GM19324 (cell line): ENCODE measurements around the gene SAC3D1.

Experiments
- ATAC-seq: cut with Tn5 transposase; IDR thresholded peaks from one replicate; pipeline ENCODE4 v1.9.1; 2021; ENCODE audit warnings: mild to moderate bottlenecking, moderate library complexity; ENCODE audit not compliant: unreplicated experiment, low FRiP score

Gene SAC3D1

DNA sequence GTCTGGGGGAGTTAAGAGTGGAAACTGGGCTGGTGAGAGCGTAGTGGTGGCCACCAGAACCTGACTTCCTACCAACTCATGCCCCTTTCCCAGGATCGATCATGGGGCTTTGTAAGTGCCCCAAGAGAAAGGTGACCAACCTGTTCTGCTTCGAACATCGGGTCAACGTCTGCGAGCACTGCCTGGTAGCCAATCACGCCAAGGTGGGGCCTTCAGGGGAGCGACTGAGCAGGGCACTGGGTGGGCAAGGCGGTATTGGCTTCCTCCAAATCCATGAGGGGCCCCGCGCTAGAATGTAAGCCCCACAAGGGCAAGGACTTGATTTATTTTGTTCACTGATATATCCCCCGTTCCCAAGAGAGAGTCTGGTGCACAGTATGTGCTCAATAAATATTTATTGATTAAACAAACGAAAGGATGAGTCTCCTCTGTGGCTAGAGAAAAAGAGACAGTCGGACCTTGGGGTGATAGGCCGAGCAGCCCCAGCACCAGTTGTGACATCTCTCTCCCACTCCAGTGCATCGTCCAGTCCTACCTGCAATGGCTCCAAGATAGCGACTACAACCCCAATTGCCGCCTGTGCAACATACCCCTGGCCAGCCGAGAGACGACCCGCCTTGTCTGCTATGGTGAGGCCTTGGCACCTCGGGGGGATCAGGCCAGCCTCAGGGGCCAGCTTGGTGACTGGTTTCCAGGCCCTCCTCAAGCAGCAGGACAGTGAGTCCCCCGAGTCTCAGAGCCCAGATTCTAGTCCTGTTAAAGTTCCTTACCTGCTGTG lies 43.8 kb downstream of the SAC3D1 start:
- peak; percentile 4 for ATAC-seq

DNA sequence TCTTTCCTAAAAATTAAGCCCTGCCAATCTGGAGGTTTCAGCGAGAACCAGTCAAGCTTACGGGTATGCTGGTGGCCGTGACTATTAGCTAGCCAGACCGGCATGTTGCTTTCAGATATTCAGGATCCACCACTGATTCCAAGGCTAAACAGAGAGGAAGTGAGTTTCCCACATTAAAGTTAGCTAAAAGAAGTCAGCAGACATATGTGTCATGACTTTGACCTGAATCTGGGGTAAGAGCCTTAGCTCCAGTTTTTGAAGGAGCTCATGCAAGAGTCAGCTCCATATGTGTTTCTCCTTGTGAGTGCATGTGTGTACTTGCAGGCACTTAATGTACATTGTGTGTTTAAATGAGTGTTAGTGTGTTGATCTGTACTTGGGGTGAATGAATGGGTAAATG lies 44.4 kb downstream of the SAC3D1 start:
- ATAC-seq: no peak

DNA sequence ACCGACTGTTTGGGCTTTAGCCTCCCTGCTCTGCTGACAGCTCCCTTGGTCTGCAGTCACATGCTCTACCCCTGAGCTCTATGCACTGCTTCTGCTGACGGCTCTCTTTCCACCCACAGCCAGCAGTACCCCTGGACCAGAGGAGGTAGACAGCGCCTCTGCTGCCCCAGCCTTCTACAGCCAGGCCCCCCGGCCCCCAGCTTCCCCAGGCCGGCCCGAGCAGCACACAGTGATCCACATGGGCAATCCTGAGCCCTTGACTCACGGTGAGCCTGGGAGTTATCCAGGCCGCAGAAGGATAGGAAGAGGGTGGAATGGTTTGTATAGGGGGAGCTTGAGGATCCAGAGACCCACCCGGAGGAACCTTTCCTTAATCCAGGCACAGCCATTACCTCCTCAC lies 45.8 kb downstream of the SAC3D1 start:
- ATAC-seq: no peak

DNA sequence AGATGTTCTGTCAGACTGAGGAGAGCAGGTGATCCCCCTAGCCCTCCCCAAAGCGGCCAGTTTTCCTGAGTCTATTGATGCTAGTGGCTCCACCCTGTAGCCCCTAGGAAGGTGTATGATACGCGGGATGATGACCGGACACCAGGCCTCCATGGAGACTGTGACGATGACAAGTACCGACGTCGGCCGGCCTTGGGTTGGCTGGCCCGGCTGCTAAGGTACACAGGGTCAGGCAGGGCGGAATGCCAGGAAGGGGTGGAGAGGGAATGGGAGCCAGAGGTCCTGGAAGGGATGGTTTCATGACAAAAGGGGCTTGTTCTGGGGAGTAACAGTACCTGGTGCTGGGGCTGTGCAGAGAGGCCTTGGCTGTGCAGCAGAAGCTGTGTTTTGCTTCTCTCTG lies 46.2 kb downstream of the SAC3D1 start:
- ATAC-seq: no peak

DNA sequence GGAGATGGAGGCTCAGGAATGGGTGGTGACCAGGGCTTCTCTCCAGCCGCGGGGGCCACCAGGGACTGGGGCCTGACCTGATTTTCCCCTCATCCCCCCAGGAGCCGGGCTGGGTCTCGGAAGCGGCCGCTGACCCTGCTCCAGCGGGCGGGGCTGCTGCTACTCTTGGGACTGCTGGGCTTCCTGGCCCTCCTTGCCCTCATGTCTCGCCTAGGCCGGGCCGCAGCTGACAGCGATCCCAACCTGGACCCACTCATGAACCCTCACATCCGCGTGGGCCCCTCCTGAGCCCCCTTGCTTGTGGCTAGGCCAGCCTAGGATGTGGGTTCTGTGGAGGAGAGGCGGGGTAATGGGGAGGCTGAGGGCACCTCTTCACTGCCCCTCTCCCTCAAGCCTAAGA lies 46.8 kb downstream of the SAC3D1 start:
- ATAC-seq: no peak

DNA sequence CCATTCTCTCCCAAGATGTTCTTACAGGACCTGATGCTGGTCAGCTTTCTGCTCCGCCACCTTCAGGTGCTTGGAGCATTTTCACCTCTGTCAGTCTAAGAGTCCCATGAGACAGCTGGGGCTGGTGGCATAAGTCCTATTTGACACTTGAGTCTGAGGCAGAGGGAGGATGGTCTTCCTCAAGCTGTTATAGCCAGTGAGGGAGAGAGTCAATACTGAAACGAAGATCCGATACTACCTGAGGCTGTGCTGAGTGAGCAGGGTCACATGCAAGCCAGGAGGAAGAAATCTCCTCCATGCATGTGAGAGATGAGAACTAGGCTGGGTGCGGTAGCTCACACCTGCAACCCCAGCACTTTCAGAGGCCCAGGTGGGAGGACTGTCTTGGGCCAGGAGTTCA lies 48.6 kb downstream of the SAC3D1 start:
- ATAC-seq: no peak

DNA sequence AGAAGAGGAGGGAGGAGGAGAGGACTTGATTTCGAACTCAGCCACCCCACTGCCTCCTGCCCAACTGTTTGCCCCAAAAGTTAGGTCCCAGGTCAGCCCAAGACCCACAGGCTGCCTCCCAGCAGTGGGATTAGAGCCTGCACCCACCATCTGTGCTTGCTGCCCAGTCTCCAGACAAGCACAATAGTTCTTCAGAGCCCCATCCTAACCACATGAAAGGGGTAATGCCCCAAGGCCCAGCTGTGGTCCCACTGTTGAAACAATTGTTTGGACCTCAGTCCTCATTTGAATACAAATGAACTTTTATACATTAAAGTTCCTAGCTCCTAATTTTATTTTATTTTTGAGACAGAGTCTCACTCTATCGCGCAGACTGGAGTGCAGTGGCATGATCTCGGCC lies 49.6 kb downstream of the SAC3D1 start:
- ATAC-seq: no peak
